Stimulated activated CD4-positive, alpha-beta T cell treated with anti-CD3 and anti-CD28 coated beads, Interleukin-2, amount 100 ng/mL, for 24 hours (primary cell): ENCODE measurements around the gene INKA1.

ENCODE experiments used
- DNase-seq, 2 donors: peaks; one replicate each; pipeline ENCODE4 v3.0.0-alpha.2; 2020

INKA1 gene

GRCh38 chr3:49787182-49787464, 15.9 kb upstream of the INKA1 start:
- DNase-seq: no peak

GRCh38 chr3:49787536-49787935, 15.5 kb upstream of the INKA1 start:
- no peak for DNase-seq

DNA sequence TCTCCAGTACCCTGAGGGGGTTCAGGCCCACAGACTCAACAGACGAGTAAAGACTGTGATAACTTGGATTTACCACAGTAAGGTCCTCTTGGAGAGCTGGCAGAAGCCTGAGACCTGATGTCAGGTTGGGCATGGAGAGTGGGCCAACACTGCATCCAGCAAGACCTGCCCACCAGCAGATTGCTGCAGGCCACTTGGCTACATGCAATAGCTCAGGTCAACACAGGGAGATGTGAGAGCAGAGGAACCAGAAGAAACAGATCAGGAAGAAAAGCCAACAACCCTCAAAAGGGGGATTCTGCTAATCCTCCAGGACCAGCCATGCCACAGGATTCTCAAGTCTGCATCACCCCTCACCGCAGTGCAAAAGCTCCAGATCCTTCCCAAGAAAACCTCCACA, 15.0 kb upstream of the INKA1 start:
- no peak for DNase-seq

- DNase-seq: no peak
These were observed 12.2 kb upstream of the INKA1 start for GRCh38 chr3:49790626-49791411.

- DNase-seq: no peak
These were observed 11.5 kb upstream of the INKA1 start for GRCh38 chr3:49791571-49791970.

DNA sequence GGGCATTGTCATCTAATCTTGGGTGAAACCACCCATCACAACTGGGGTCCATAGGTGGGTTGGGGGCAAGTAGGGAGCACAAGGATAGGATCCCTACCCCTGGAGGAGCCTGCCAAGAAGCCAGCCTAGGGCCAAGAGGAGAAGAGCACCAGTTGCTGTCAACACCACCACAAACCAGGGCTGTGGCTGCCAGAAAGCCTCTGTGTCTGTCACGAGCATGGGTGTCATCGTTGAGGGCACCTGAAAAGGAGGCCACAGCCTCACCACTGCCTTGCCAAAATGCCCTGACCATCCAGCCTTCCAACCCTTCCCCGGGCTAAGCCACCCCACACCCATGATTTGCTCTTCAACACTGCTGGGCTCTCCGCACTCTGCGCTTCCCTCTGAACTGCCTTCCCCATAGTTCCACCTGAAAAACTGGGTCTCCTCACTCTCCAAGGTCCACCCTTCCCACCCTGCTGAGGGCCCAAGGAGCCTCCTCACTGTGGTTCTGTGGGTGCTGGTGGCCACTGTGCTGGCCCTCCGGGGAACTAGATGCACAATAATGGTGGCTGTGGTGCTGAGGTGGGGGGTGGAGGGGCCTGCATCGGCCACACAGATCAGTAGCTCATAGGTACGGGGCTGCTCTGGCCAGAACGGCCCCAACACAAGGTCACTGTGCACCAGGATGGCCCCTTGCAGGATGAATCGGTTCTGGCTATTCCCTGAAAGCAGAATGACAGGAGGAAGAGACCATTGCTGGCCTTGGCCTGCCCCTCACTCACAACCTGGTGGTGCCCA, 10.5 kb upstream of the INKA1 start:
- no peak for DNase-seq

GRCh38 chr3:49793486-49794085, 9.5 kb upstream of the INKA1 start:
- no peak for DNase-seq

DNA sequence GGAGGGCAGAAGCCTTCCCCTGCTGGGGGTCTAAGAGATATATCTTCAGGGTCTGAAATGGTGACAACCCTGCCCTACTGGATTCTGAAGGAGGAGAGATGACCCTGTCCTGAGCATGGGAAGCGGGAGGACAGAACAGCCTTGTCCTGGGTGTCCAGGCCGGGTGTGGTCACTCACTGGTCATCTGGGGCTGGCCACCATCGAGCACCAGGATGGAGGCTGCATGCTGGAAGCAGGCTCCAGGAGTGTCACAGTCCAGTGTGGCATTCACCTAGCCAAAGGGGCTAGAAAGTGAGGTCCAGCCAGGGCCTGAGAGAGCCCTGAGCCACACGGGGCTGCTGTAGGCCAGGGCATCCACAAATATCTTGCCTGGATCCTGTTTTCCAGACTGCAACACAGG, 8.6 kb upstream of the INKA1 start:
- no peak for DNase-seq

GRCh38 chr3:49794926-49795905, 7.8 kb upstream of the INKA1 start:
- DNase-seq: no peak

- no peak for DNase-seq
These were observed 4.0 kb upstream of the INKA1 start for GRCh38 chr3:49799105-49799504.

DNA sequence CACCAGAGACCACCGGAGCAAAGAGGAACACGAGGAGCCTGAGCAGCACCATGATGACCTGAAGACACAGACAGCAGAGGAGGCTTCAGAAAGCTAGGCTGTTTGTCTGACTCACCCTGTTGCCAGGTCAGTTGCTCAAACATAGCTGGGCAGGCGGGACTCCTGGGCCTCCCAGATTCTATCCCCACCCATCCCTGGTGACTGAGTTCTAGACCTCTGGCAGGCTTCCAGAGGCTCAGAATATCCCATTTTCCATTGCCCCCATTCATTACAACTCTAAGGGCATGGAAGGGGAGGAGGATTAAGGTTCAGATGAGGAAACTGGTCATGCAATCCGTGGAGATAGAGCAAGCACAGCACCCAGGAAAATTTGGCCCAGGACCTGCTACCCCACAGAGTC, 3.3 kb upstream of the INKA1 start, which contains the start of gene CDHR4:
Gene CDHR4, minus strand, starts transcription at position 113 of the 400 bp plus-strand sequence. Its CDS starts 61 bp downstream, at position 52.
- no peak for DNase-seq

GRCh38 chr3:49801160-49801559, 1.9 kb upstream of the INKA1 start:
- DNase-seq: no peak

DNA sequence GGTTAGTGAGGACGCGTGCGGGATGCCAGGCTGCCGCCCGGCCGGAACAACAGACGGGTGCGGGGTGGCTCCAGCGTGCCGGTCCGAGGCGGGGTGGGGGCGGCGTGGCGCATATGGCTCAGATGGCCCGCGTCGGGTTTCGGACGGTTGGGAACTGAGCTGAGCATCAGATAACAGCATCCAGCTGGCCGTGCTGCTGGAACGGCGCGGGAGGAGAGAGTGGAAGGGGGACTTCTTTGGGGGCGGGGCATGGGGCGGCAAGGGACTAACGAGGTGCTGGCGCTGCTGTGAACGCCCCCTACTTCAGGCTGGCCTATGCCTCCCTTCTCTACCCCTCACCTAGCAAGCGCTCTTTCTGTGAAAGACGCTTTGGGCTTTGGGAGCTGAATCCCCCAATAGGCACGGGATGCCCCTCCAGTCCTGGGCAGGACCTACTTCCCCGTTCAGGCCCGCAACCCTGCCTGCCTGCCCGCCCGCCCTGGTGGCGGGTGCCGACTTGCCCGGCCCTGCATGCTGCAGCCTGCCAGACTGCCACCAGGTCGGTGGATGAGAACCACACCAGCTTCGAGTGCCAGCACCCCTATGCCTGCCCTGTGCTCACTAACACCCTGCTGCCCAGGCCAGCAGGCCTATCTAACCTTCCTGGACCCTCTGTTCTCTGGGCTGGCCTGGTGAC, 542 bp downstream of the INKA1 start:
- peak; percentile 55 to 56 for DNase-seq

- DNase-seq: no peak
These were observed 1.3 kb downstream of the INKA1 start for GRCh38 chr3:49804141-49805041.

DNA sequence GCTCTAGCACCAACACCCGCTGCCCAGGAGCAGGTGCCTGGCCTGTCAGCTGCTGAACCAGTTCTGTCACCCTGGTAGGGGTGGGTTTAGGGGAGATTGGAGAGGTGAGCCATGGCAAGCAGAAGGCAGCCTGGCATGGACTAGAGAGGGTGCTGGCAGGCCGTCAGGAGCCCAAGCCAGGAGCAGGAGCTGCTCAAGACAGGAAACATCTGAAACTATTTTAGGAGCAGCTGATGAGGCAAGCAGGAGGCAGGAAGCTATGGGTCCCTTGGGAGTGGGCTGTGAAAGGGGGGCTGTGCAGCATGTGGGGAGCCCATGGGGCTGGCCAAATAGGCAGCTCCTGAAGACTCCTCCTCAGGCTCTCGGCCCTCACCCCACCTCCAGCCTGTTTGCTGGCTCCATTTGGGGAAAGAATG, 2.3 kb downstream of the INKA1 start:
- no peak for DNase-seq

DNA sequence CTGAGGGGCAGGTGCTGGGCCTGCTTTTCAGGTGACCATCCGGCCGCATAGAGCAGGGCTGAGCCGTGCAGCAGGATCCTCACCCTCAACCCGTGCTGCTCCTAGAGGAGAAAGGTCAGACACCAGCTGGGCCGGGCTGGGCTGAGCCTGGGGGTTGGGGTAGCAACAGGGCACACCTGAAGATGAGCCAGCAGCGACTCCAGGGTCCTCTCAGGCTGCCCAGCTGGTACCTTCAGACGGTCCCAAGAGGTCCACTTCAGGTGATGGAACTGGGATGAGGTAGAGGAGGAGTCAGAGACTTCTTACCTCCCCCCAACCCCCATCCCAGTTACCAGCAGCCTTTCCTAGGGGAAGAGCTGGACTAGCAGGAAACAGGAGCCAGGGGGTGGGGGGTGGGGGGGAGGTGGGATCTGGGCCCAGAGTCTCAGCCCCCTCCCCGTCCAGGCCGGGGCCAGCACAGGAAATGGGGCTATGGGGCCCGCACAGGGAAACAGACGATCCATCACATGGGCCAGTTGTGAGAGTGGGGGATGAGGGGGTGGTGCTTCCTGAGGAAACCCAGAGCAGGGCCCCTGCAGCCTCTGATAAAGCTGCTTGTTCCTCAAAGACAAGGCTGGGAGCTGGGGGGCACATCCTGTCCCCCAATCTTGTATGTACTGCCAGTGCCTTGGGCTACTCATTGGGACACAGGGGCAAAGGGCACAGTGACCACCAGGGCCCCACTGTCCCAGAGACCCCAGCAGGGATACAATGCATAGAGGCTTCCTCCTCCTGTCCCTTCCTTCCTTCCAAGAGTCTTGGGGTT, 3.0 kb downstream of the INKA1 start:
- no peak for DNase-seq

- DNase-seq: no peak
These were observed 3.8 kb downstream of the INKA1 start for GRCh38 chr3:49806850-49807249.

GRCh38 chr3:49807431-49808114, 4.5 kb downstream of the INKA1 start:
- DNase-seq: no peak

GRCh38 chr3:49812916-49813496, 9.9 kb downstream of the INKA1 start:
- no peak for DNase-seq
